Left forelimb (tissue), 1 donor: Measurements from ENCODE around the gene EPN3.

Experiments
- DNase-seq: peaks from one replicate; pipeline ENCODE4 v3.0.0-alpha.2; 2018; ENCODE audit warnings: low spot score

EPN3 gene

DNA sequence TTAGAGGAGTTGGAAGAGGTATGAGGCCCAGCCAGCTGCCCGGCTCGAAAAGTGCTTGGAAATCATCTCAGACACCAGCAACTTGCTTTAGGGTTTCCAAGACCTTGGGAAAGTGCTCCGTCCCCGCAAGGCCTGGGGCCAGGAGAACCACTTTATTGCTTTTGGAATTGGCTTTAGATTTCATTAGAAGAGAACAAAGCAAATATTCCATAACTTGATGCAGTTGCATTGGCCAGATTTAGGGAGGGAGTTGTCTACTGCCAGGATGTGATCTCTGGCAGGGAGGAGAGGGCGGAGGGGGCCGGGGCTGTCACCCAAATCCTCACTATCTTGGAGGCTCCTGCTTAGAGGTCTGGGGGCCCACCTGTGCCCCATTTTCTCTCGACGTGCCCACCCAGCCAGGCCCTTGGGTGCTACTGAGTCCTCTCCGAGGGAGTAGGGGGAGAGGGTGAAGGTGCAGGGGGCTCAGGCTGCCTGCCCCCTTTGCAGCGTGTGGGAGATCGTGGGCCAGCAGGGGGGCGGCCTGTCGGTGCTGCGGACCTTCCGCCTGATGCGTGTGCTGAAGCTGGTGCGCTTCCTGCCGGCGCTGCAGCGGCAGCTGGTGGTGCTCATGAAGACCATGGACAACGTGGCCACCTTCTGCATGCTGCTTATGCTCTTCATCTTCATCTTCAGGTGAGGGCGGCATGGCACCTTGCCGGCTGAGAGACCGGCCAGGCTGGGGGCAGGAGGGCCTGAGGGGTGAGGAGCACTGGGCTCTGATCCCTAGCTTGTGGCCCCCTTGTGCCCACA is 58.6 kb downstream of the EPN3 start:
- DNase-seq = no peak

DNA sequence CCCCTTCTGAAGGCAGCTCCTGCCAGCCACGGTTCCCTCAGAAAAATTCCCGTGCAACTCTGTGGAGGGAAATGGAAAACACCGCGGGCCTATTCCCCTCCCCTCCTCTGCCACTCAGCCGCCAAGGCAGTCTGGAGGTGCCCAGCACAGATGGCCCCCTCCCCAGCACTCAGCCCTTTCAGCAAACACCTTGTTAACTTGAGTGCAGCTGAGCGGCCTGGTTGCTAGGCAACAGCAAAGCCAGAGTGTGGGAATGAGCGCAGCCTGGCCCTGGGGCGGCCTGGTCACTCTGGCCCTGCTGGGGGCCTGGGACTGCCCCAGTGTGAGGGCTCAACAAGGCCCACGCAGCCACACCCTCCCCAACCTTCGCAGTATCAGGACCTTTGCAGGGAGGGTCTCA is 60.8 kb downstream of the EPN3 start:
- no peak for DNase-seq
